H9 (cell line): ENCODE results near the gene MAPRE3. TPM values are rescaled to one million over a fixed set of nuclear protein-coding genes. Genes with fewer than 3 reads are reported as not detected.

Experiments used
- DNase-seq: peaks from one replicate; pipeline ENCODE4 v3.0.0-alpha.2; 2017
- H2AFZ ChIP-seq: one replicate; pipeline ENCODE4 v1.6.1; 2013; ENCODE audit warnings: mild to moderate bottlenecking, low read length, control low read depth, moderate library complexity
- H2AK5ac ChIP-seq: 2 replicates; pipeline ENCODE4 v1.6.1; 2013; ENCODE audit warnings: low read length, control low read depth, mixed read lengths; ENCODE audit not compliant: insufficient read length
- H2BK120ac ChIP-seq: one replicate; pipeline ENCODE4 v1.6.1; 2013; ENCODE audit warnings: low read depth, mild to moderate bottlenecking, low read length, control low read depth, inconsistent platforms; ENCODE audit not compliant: poor library complexity, severe bottlenecking
- H2BK12ac ChIP-seq: 2 replicates; pipeline ENCODE4 v1.6.1; 2013; ENCODE audit warnings: low read length, control low read depth, mixed read lengths, low read depth; ENCODE audit not compliant: insufficient read length
- H2BK15ac ChIP-seq: 2 replicates; pipeline ENCODE4 v1.6.1; 2013; ENCODE audit warnings: low read depth, low read length, control low read depth
- H2BK20ac ChIP-seq: one replicate; pipeline ENCODE4 v1.6.1; 2013; ENCODE audit warnings: low read depth, mild to moderate bottlenecking, low read length, control low read depth, inconsistent platforms; ENCODE audit not compliant: poor library complexity, severe bottlenecking
- H2BK5ac ChIP-seq: 2 replicates; pipeline ENCODE4 v1.6.1; 2013; ENCODE audit warnings: low read length, control low read depth, mixed read lengths; ENCODE audit not compliant: insufficient read length
- H3K14ac ChIP-seq: 2 replicates; pipeline ENCODE4 v1.6.1; 2013; ENCODE audit warnings: low read length, control low read depth; ENCODE audit not compliant: insufficient read depth
- H3K18ac ChIP-seq: 2 replicates; pipeline ENCODE4 v1.6.1; 2013; ENCODE audit warnings: low read depth, mild to moderate bottlenecking, mixed read lengths, low read length, control low read depth; ENCODE audit not compliant: insufficient read length
- H3K23ac ChIP-seq: 2 replicates; pipeline ENCODE4 v1.6.1; 2013; ENCODE audit warnings: low read length, control low read depth, mixed read lengths, low read depth; ENCODE audit not compliant: insufficient read length
- H3K23me2 ChIP-seq: 2 replicates; pipeline ENCODE4 v1.6.1; 2013; ENCODE audit warnings: low read depth, mild to moderate bottlenecking, mixed read lengths, low read length, control low read depth; ENCODE audit not compliant: insufficient read length, poor library complexity, severe bottlenecking
- H3K27ac ChIP-seq: 2 replicates; pipeline ENCODE4 v1.5.1; 2013; ENCODE audit warnings: low read length, control low read depth, mixed read lengths, low read depth; ENCODE audit not compliant: insufficient read length
- H3K27me3 ChIP-seq: 2 replicates; pipeline ENCODE4 v1.6.1; 2013; ENCODE audit warnings: low read length, control low read depth, inconsistent platforms; ENCODE audit not compliant: insufficient read depth
- H3K4ac ChIP-seq: 2 replicates; pipeline ENCODE4 v1.6.1; 2013; ENCODE audit warnings: low read depth, mild to moderate bottlenecking, control low read depth, inconsistent platforms, low read length, moderate library complexity
- H3K4me1 ChIP-seq: 2 replicates; pipeline ENCODE4 v1.6.1; 2013; ENCODE audit warnings: low read length, control low read depth, inconsistent platforms; ENCODE audit not compliant: insufficient read depth
- H3K4me2 ChIP-seq: 2 replicates; pipeline ENCODE4 v1.6.1; 2013; ENCODE audit warnings: low read length, control low read depth, mixed read lengths; ENCODE audit not compliant: insufficient read length, insufficient read depth
- H3K56ac ChIP-seq: 2 replicates; pipeline ENCODE4 v1.6.1; 2013; ENCODE audit warnings: low read depth, mild to moderate bottlenecking, mixed read lengths, low read length, control low read depth; ENCODE audit not compliant: insufficient read length
- H3K79me1 ChIP-seq: 2 replicates; pipeline ENCODE4 v1.6.1; 2013; ENCODE audit warnings: low read depth, mild to moderate bottlenecking, moderate library complexity, low read length, control low read depth, inconsistent platforms; ENCODE audit not compliant: insufficient read depth, poor library complexity, severe bottlenecking
- H3K79me2 ChIP-seq: 2 replicates; pipeline ENCODE4 v1.6.1; 2013; ENCODE audit warnings: low read length, control low read depth, inconsistent platforms; ENCODE audit not compliant: insufficient read depth
- H3K9ac ChIP-seq: 2 replicates; pipeline ENCODE4 v1.6.1; 2013; ENCODE audit warnings: low read length, control low read depth, mixed read lengths; ENCODE audit not compliant: insufficient read length; ENCODE audit errors: extremely low read depth
- H3K9me3 ChIP-seq: one replicate; pipeline ENCODE4 v1.6.1; 2013; ENCODE audit warnings: low read depth, low read length, inconsistent platforms; ENCODE audit not compliant: control insufficient read depth
- H3T11ph ChIP-seq: one replicate; pipeline ENCODE4 v1.6.1; 2013; ENCODE audit warnings: mild to moderate bottlenecking, low read length, control low read depth, inconsistent platforms
- H4K20me1 ChIP-seq: one replicate; pipeline ENCODE4 v1.6.1; 2013; ENCODE audit not compliant: control insufficient read depth, insufficient read length, insufficient read depth
- H4K5ac ChIP-seq: 2 replicates; pipeline ENCODE4 v1.6.1; 2013; ENCODE audit warnings: low read depth, mild to moderate bottlenecking, mixed read lengths, low read length, control low read depth; ENCODE audit not compliant: insufficient read length
- H4K8ac ChIP-seq: replicated peaks from 2 replicates; pipeline ENCODE4 v1.6.1; 2013; ENCODE audit warnings: low read length, control low read depth, mixed read lengths, low read depth; ENCODE audit not compliant: insufficient read length
- H4K91ac ChIP-seq: 2 replicates; pipeline ENCODE4 v1.6.1; 2013; ENCODE audit warnings: low read depth, mild to moderate bottlenecking, moderate library complexity, mixed read lengths, low read length, control low read depth; ENCODE audit not compliant: insufficient read length
- H3K27ac Mint-ChIP-seq, 3 experiments: 2 replicates in 2 of 3; 3 replicates in 1 of 3; pipeline ENCODE4 v1.8.0; 2020 to 2021; ENCODE audit warnings: mixed read lengths in 3 of 3, mild to moderate bottlenecking in 1 of 3, moderate library complexity in 1 of 3
- H3K27me3 Mint-ChIP-seq: 2 replicates; pipeline ENCODE4 v1.8.0; 2021; ENCODE audit warnings: low read depth, mild to moderate bottlenecking, moderate library complexity, mixed read lengths
- H3K36me3 Mint-ChIP-seq, 3 experiments: 2 replicates in 2 of 3; 3 replicates in 1 of 3; pipeline ENCODE4 v1.8.0; 2020 to 2021; ENCODE audit warnings: low read depth in 3 of 3, mixed read lengths in 3 of 3; ENCODE audit not compliant: insufficient read depth in 1 of 3
- H3K4me1 Mint-ChIP-seq, 2 experiments: 2 replicates each; pipeline ENCODE4 v1.8.0; 2020; ENCODE audit warnings: mixed read lengths in 2 of 2
- H3K4me3 Mint-ChIP-seq, 2 experiments: 2 replicates in 1 of 2; 3 replicates in 1 of 2; pipeline ENCODE4 v1.8.0; 2020 to 2021; ENCODE audit warnings: mild to moderate bottlenecking in 2 of 2, mixed read lengths in 2 of 2, moderate library complexity in 1 of 2
- H3K9me3 Mint-ChIP-seq, 2 experiments: 2 replicates in 1 of 2; 3 replicates in 1 of 2; pipeline ENCODE4 v1.8.0; 2020; ENCODE audit warnings: mild to moderate bottlenecking in 2 of 2, mixed read lengths in 2 of 2, moderate library complexity in 1 of 2
- WGBS: extraction: QIAGEN DNeasy Blood & Tissue Kit; methylation state at CpG from one replicate; pipeline ENCODE4 v1.1.7; 2013; ENCODE audit warnings: missing lambda C conversion rate, low lambda C conversion rate, mixed read lengths; ENCODE audit not compliant: insufficient read length; ENCODE audit errors: extremely low coverage; 5-methylcytosine and 5-hydroxymethylcytosine counted together
- total RNA-seq: library from RNA; stranded (reverse); gene quantifications from 2 replicates; pipeline ENCODE4 v1.2.1, GENCODE V29; 2021
- TF ChIP-seq, protein P1 (sequence below): fragments of 200-600 bp; sonication (generic); conservative IDR thresholded peaks from 3 replicates; pipeline ENCODE4 v1.8.0; 2021; ENCODE audit warnings: antibody characterized with exemption, mild to moderate bottlenecking

The MAPRE3 gene
- total RNA-seq, 1 experiment from 2014 or later = 2.0 TPM

DNA sequence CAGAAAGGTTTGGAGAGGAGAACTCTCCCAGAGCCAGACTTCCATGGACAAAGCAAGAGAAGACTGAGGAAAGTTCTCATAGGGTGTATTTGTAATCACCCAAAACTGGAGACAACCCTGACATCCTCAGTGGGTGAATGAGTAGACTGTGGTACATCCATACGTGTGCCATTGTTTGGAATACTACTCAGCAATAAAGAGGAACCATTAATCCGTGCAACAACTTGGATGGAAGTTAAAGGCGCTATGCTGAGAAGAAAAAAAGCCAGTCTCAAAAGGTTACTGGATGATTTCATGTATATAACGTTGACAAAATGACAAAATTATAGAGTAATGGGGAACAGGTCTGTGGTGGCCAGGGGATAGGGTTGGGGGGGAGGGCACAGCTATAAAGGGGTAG is 38.2 kb downstream of the MAPRE3 start:
- Histone ChIP-seq H2BK120ac (no peak overlapping the region), H4K91ac (no peak overlapping the region), H2AFZ (no peak overlapping the region), H2BK15ac (no peak overlapping the region), H3K14ac (no peak overlapping the region), H3K23ac (no peak overlapping the region), H3K9ac (no peak overlapping the region), H3K9me3 (peaks cover 16% of the 10 kb centered on the region), H4K8ac (no peak overlapping the region), H3K4me2 (no peak overlapping the region), H3K79me1 (no peaks in the 10 kb centered on the region), H2BK5ac (no peak overlapping the region), H3K18ac (no peak overlapping the region), H4K5ac (no peak overlapping the region), H3K23me2 (no peaks in the 10 kb centered on the region), H2BK12ac (no peak overlapping the region), H3K79me2 (no peaks in the 10 kb centered on the region), H3K27me3 (no peaks in the 10 kb centered on the region), H3T11ph (no peak overlapping the region), H3K4me1 (no peaks in the 10 kb centered on the region), H4K20me1 (no peaks in the 10 kb centered on the region), H3K56ac (no peak overlapping the region), H2AK5ac (no peak overlapping the region), H2BK20ac (no peak overlapping the region), H3K27ac (no peak overlapping the region), H3K4ac (no peak overlapping the region)
- WGBS = no CpG with 5 or more reads among the region's 4 CpGs
- peaks cover 7 to 16% (median 13%) of the 10 kb centered on the region in 3 experiments for H3K36me3 Mint-ChIP-seq
- no peak for DNase-seq
- H3K27me3 Mint-ChIP-seq = peaks cover 9% of the 10 kb centered on the region; the same call in 1 of the 2 replicates
- TF ChIP-seq, protein P1, sequence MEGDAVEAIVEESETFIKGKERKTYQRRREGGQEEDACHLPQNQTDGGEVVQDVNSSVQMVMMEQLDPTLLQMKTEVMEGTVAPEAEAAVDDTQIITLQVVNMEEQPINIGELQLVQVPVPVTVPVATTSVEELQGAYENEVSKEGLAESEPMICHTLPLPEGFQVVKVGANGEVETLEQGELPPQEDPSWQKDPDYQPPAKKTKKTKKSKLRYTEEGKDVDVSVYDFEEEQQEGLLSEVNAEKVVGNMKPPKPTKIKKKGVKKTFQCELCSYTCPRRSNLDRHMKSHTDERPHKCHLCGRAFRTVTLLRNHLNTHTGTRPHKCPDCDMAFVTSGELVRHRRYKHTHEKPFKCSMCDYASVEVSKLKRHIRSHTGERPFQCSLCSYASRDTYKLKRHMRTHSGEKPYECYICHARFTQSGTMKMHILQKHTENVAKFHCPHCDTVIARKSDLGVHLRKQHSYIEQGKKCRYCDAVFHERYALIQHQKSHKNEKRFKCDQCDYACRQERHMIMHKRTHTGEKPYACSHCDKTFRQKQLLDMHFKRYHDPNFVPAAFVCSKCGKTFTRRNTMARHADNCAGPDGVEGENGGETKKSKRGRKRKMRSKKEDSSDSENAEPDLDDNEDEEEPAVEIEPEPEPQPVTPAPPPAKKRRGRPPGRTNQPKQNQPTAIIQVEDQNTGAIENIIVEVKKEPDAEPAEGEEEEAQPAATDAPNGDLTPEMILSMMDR = no peak
- H3K4me1 Mint-ChIP-seq = no peaks in the 10 kb centered on the region
- H3K27ac Mint-ChIP-seq = no peak overlapping the region
- no peak overlapping the region for H3K4me3 Mint-ChIP-seq
- H3K9me3 Mint-ChIP-seq = peaks cover 13 to 15% of the 10 kb centered on the region in 2 experiments
